Retinal pigment epithelial cell (primary cell): ENCODE data around the gene FTO.

Source experiments
- DNase-seq: peaks from one replicate; pipeline ENCODE4 v3.0.0-alpha.2; 2010; ENCODE audit warnings: low read depth
- H3K4me3 ChIP-seq: 2 replicates; pipeline ENCODE4 v1.5.1; 2011; ENCODE audit warnings: mild to moderate bottlenecking, low read length, control low read depth, moderate library complexity
- CTCF ChIP-seq: conservative IDR thresholded peaks from 2 replicates; pipeline ENCODE4 v1.5.1; 2011; ENCODE audit warnings: low read depth, low read length, control low read depth, inconsistent platforms

FTO gene

GRCh38 chr16:54060599-54061421 lies 356.9 kb downstream of the FTO start:
- no peak for DNase-seq
- no peak overlapping the region for H3K4me3 ChIP-seq
- TF ChIP-seq CTCF = no peak

- no peak for TF ChIP-seq CTCF
- no peak for DNase-seq
- no peak overlapping the region for H3K4me3 ChIP-seq
These were observed 357.5 kb downstream of the FTO start for GRCh38 chr16:54061454-54061853.

GRCh38 chr16:54062361-54063278 lies 358.7 kb downstream of the FTO start:
- TF ChIP-seq CTCF = no peak
- no peak overlapping the region for H3K4me3 ChIP-seq
- DNase-seq = no peak

GRCh38 chr16:54063279-54063773 lies 359.4 kb downstream of the FTO start:
- TF ChIP-seq CTCF = no peak
- DNase-seq = no peak
- no peak overlapping the region for H3K4me3 ChIP-seq

GRCh38 chr16:54066451-54067105 lies 362.6 kb downstream of the FTO start:
- no peak for TF ChIP-seq CTCF
- peak; percentile 27 for DNase-seq
- H3K4me3 ChIP-seq = no peak overlapping the region

GRCh38 chr16:54067322-54068065 lies 363.5 kb downstream of the FTO start:
- DNase-seq = no peak

More at GRCh38 chr16:54067322-54068065, 363.5 kb downstream of the FTO start:
- no peak overlapping the region for H3K4me3 ChIP-seq
- TF ChIP-seq CTCF = no peak
